Stimulated activated effector memory CD8-positive, alpha-beta T cell treated with anti-CD3 and anti-CD28 coated beads, Interleukin-12 subunit alpha, Interleukin-12 subunit beta, amount 100 ng/mL, for 72 hours (primary cell): ENCODE results near the gene FBXO3.
A peak's percentile ranks its signal among the peaks of the same experiment; 100 is the strongest.

Source experiments
- ATAC-seq: fragments of 150-1000 bp; cut with Tn5 transposase; 2 replicates; pipeline ENCODE4 v1.10.0; 2021
- DNase-seq, 2 donors: peaks; one replicate each; pipeline ENCODE4 v3.0.0; 2021 to 2022; ENCODE audit warnings: low spot score in 2 of 2
- H3K27ac Mint-ChIP-seq: one replicate; pipeline ENCODE4 v1.8.0; 2022; ENCODE audit warnings: mild to moderate bottlenecking, mixed read lengths
- H3K36me3 Mint-ChIP-seq: one replicate; pipeline ENCODE4 v1.8.0; 2022; ENCODE audit warnings: mild to moderate bottlenecking, mixed read lengths
- H3K4me1 Mint-ChIP-seq: one replicate; pipeline ENCODE4 v1.8.0; 2022; ENCODE audit warnings: mixed read lengths
- H3K4me3 Mint-ChIP-seq: one replicate; pipeline ENCODE4 v1.8.0; 2022; ENCODE audit warnings: mild to moderate bottlenecking, mixed read lengths
- H3K9me3 Mint-ChIP-seq: one replicate; pipeline ENCODE4 v1.8.0; 2022; ENCODE audit warnings: mixed read lengths

Gene FBXO3

GRCh38 chr11:33777906-33778305 is 3.6 kb upstream of the FBXO3 start:
- Mint-ChIP-seq H3K4me3 (no peak overlapping the region), H3K36me3 (peaks cover 22% of the 10 kb centered on the region), H3K27ac (no peak overlapping the region), H3K4me1 (peaks cover 24% of the 10 kb centered on the region), H3K9me3 (no peaks in the 10 kb centered on the region)
- DNase-seq: no peak
- ATAC-seq: no peak

- Mint-ChIP-seq H3K36me3 (peaks cover 22% of the 10 kb centered on the region), H3K9me3 (no peaks in the 10 kb centered on the region), H3K4me3 (peak overlapping the region; percentile 95), H3K27ac (no peak overlapping the region), H3K4me1 (peaks cover 34% of the 10 kb centered on the region)
- ATAC-seq: no peak
- no peak for DNase-seq
These were observed 1.6 kb upstream of the FBXO3 start for GRCh38 chr11:33775832-33776470.

GRCh38 chr11:33775467-33775807 is 1.1 kb upstream of the FBXO3 start:
- peaks cover 24% of the 10 kb centered on the region for H3K36me3 Mint-ChIP-seq
- H3K9me3 Mint-ChIP-seq: no peaks in the 10 kb centered on the region
- H3K27ac Mint-ChIP-seq: no peak overlapping the region
- H3K4me1 Mint-ChIP-seq: peaks cover 36% of the 10 kb centered on the region
- H3K4me3 Mint-ChIP-seq: peak overlapping the region; percentile 95
- ATAC-seq: no peak
- DNase-seq: no peak

DNA sequence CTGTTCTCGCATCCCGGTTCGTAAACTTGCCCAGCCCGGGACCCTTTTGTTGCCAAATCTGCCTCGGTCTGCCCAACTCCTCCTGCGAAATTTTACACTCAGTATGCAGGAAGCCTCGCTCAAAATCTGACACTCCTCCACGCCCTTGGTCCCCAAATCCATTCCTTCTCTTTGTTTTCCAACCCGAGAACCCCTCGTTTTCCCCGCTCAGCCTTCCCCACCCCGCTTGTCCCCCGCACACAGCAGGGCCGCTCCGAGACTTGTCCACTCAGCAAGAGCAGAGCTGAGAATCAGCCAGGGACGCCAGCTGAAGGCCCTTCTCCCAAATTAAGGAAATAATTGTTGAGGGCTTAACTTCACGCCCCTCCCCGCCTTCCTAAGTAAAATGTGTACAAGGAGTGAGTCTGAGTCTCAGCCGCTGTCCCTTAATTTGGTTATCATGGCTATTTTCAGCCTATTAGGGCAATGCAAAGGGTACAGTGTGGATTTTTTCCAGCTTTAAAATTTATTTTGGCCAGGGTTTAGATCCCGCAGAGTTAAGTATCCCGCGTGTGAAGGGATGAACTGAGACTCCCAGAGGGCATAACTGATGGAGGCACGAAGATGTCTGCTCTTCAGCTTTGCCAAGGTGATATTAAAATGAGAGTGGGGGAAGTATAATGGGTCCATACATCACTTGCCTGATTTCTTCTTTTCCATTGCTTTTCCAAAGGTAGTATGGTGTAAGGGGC is 581 bp upstream of the FBXO3 start:
- Mint-ChIP-seq H3K9me3 (no peaks in the 10 kb centered on the region), H3K36me3 (peaks cover 29% of the 10 kb centered on the region), H3K4me3 (peak overlapping the region; percentile 95), H3K27ac (peak overlapping the region; percentile 90), H3K4me1 (peaks cover 41% of the 10 kb centered on the region)
- DNase-seq (no peak), ATAC-seq (peak; percentile 1)

GRCh38 chr11:33773404-33773986 is 825 bp downstream of the FBXO3 start:
- peak; percentile 57 for ATAC-seq
- Mint-ChIP-seq H3K4me3 (peak overlapping the region; percentile 95), H3K27ac (peak overlapping the region; percentile 90), H3K36me3 (peaks cover 43% of the 10 kb centered on the region), H3K4me1 (peaks cover 41% of the 10 kb centered on the region), H3K9me3 (no peaks in the 10 kb centered on the region)
- DNase-seq: no peak

DNA sequence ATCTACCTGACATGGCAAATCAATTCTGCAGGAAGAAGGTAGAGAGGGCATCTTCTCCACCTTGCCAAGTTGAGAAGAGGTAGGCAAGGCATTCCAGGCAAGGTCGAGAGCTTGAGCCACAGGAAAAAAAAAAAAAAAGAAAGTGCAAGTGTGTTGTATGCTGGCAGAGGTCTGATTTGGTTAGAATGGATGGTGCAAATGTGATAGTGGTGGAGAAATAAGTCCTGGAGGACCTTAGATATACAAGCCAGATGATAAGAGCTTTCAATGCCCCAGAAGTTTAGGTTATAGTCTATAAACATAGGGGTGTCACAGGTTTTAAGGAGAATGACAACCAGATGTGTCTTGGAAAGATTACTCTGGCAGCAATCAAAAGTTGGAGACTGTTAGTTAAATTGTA is 1.4 kb downstream of the FBXO3 start:
- H3K4me1 Mint-ChIP-seq: peaks cover 41% of the 10 kb centered on the region
- H3K9me3 Mint-ChIP-seq: no peaks in the 10 kb centered on the region
- H3K36me3 Mint-ChIP-seq: peaks cover 50% of the 10 kb centered on the region
- no peak for DNase-seq
- no peak for ATAC-seq
- H3K27ac Mint-ChIP-seq: no peak overlapping the region
- peak overlapping the region; percentile 95 for H3K4me3 Mint-ChIP-seq

DNA sequence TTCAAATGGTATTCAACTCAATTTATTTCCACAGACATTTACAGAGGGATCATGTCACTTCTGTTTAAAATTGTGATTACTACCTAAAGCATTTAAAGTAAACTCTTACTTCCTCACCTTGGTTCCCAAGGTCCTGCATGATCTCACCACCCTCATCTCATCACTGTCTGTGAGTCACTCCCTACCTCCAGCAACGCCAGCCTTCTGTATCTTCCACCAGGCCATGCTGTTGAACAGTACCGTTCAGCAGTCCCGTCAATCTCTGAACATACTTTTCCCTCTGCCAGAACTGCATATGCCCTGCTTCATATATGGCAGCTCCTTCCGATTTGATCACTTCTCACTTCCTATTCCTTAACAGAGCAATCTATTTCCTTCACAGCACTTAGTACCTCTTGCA is 2.0 kb downstream of the FBXO3 start:
- Mint-ChIP-seq H3K27ac (no peak overlapping the region), H3K36me3 (peaks cover 55% of the 10 kb centered on the region), H3K4me1 (peaks cover 41% of the 10 kb centered on the region), H3K4me3 (peak overlapping the region; percentile 95), H3K9me3 (no peaks in the 10 kb centered on the region)
- DNase-seq (no peak), ATAC-seq (no peak)

GRCh38 chr11:33770236-33770635 is 4.1 kb downstream of the FBXO3 start:
- no peak overlapping the region for H3K27ac Mint-ChIP-seq
- no peak for ATAC-seq
- H3K4me3 Mint-ChIP-seq: no peak overlapping the region
- H3K36me3 Mint-ChIP-seq: peaks cover 73% of the 10 kb centered on the region
- H3K4me1 Mint-ChIP-seq: peaks cover 33% of the 10 kb centered on the region
- no peaks in the 10 kb centered on the region for H3K9me3 Mint-ChIP-seq
- no peak for DNase-seq

- peaks cover 73% of the 10 kb centered on the region for H3K36me3 Mint-ChIP-seq
- ATAC-seq: no peak
- H3K27ac Mint-ChIP-seq: peak overlapping the region; percentile 4
These were observed 4.8 kb downstream of the FBXO3 start for GRCh38 chr11:33769542-33769941.

GRCh38 chr11:33767624-33768023 is 6.7 kb downstream of the FBXO3 start:
- DNase-seq (no peak), ATAC-seq (no peak)
- Mint-ChIP-seq H3K27ac (no peak overlapping the region), H3K4me3 (no peak overlapping the region), H3K9me3 (no peaks in the 10 kb centered on the region), H3K36me3 (peaks cover 80% of the 10 kb centered on the region), H3K4me1 (peaks cover 14% of the 10 kb centered on the region)

More at GRCh38 chr11:33769542-33769941, 4.8 kb downstream of the FBXO3 start:
- Mint-ChIP-seq H3K4me1 (peaks cover 26% of the 10 kb centered on the region), H3K9me3 (no peaks in the 10 kb centered on the region), H3K4me3 (no peak overlapping the region)
- no peak for DNase-seq

DNA sequence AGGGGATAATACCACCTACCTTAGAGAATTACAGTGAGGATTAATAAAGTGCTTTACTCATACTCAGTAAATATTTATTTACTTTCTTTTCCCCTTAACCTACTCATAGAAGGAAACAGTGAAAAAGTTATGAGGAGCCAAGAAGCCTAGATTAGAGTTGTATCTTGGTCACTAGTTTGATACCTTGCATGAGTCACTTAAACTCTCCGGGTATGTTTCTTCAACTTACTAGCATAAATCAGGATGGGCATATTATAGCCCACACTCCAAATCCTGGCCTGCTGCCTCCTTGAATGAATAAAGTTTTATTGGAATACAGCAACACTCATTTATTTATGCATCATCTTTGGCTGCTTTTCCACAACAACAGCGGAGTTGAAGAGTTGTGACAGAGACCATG is 8.2 kb downstream of the FBXO3 start:
- no peak for ATAC-seq
- H3K27ac Mint-ChIP-seq: no peak overlapping the region
- peaks cover 14% of the 10 kb centered on the region for H3K4me1 Mint-ChIP-seq
- no peak overlapping the region for H3K4me3 Mint-ChIP-seq
- no peaks in the 10 kb centered on the region for H3K9me3 Mint-ChIP-seq
- H3K36me3 Mint-ChIP-seq: peaks cover 93% of the 10 kb centered on the region
- no peak for DNase-seq

DNA sequence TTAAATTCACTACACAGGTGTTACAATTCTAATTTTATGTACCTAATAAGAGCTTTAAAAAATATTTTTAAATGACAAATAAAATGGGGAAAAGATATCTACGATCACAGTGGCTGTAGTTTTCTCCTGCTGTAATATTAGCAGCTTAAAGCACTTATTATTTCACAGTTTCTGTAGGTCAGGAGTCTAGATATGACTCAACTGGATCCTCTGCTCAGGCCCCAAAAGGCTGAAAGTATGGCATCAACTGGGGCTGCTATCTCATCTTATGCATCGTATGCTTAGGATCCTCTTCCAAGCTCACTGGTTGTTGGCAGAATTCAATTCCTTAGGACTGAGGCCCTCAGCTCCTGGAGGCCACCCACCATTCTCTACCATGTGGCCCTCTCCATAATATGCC is 12.8 kb downstream of the FBXO3 start:
- Mint-ChIP-seq H3K4me3 (no peak overlapping the region), H3K27ac (no peak overlapping the region), H3K36me3 (peaks cover 94% of the 10 kb centered on the region), H3K4me1 (peaks cover 21% of the 10 kb centered on the region), H3K9me3 (peaks cover 3% of the 10 kb centered on the region)
- DNase-seq (no peak), ATAC-seq (no peak)

DNA sequence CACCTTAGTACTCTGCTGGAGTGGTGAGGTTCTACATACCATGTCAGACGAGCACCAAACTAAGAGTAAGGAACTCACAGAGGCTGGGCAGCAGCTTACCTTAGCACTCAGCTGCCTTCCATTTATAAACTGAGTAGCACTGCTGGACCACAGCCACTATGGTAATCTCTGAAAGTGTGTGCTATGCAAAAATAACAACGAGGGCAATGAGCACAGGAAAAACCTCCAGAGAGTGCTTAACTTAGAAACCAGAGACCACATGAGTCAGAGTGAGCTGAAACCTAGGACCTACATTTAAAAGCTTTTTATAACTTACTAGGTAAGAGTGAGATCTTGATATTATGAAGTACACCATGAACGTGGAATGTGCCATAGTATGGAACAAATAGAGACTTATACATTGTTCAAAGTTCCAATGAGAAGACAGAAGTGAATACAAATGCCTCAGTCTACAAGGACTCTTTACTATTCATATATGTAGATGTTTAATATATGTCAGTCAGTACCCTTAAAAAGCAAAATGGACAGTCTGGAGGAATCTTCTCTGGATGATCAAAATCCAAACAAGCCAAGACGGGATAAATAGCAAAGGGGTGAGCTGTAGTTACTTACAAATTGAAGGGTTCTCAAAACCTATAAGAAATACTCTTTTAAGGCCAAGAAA is 20.9 kb downstream of the FBXO3 start:
- peaks cover 11% of the 10 kb centered on the region for H3K4me1 Mint-ChIP-seq
- peaks cover 94% of the 10 kb centered on the region for H3K36me3 Mint-ChIP-seq
- ATAC-seq (peak; percentile 99), DNase-seq (no peak)
- no peak overlapping the region for H3K4me3 Mint-ChIP-seq
- H3K9me3 Mint-ChIP-seq: no peaks in the 10 kb centered on the region
- no peak overlapping the region for H3K27ac Mint-ChIP-seq

DNA sequence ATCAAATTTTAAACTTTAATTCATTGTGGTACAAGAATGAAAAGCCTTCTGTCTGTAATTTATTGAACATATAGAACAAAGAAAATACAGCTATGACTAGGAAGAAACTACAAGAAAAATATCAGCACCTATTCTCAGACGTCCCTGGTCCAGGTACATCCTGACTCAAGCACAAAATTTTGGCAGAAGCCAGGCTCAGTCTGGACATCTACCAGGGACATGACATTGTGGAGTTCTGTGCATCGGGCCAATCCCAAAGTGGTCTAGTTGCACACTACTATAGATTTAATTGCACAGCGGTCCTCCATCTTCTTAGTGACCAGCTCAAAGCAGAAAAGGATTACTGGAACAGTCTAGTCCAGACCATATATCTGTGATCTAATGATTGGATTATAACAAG is 22.4 kb downstream of the FBXO3 start:
- H3K4me1 Mint-ChIP-seq: peaks cover 11% of the 10 kb centered on the region
- H3K9me3 Mint-ChIP-seq: no peaks in the 10 kb centered on the region
- H3K36me3 Mint-ChIP-seq: peaks cover 94% of the 10 kb centered on the region
- no peak overlapping the region for H3K4me3 Mint-ChIP-seq
- DNase-seq (no peak), ATAC-seq (no peak)
- H3K27ac Mint-ChIP-seq: no peak overlapping the region

GRCh38 chr11:33747979-33748378 is 26.3 kb downstream of the FBXO3 start:
- no peak for DNase-seq
- H3K4me1 Mint-ChIP-seq: peaks cover 2% of the 10 kb centered on the region
- ATAC-seq: no peak
- H3K9me3 Mint-ChIP-seq: no peaks in the 10 kb centered on the region
- H3K4me3 Mint-ChIP-seq: no peak overlapping the region
- H3K36me3 Mint-ChIP-seq: peaks cover 88% of the 10 kb centered on the region
- no peak overlapping the region for H3K27ac Mint-ChIP-seq
